HFF-Myc (cell line): ENCODE results near the gene UCP2.

Experiments used
- DNase-seq: peaks from one replicate; pipeline ENCODE4 v3.0.0-alpha.2; 2011; ENCODE audit warnings: low read depth; ENCODE audit errors: extremely low read depth
- H3K4me3 ChIP-seq: replicated peaks from 2 replicates; pipeline ENCODE4 v1.5.1; 2011; ENCODE audit warnings: low read depth, mild to moderate bottlenecking, control low read depth, low read length
- CTCF ChIP-seq: IDR thresholded peaks from 2 replicates; pipeline ENCODE4 v1.5.1; 2012; ENCODE audit warnings: mild to moderate bottlenecking, low read depth, low read length, control low read depth; ENCODE audit errors: missing control alignments

The UCP2 gene

GRCh38 chr11:74009675-74010305, 27.1 kb upstream of the UCP2 start:
- no peak overlapping the region for H3K4me3 ChIP-seq
- TF ChIP-seq CTCF = no peak
- DNase-seq = no peak

GRCh38 chr11:74009230-74009547, 26.5 kb upstream of the UCP2 start:
- DNase-seq = no peak
- H3K4me3 ChIP-seq = no peak overlapping the region
- no peak for TF ChIP-seq CTCF

- no peak for DNase-seq
- no peak within 1 kb of the TSS for H3K4me3 ChIP-seq
- no peak for TF ChIP-seq CTCF
Measured at GRCh38 chr11:74008373-74009229, 26.0 kb upstream of the UCP2 start, which contains the start of gene UCP3. TSS of gene UCP3 (minus strand) at chr11:74009085. CDS start at chr11:74007042, 2,043 bp downstream.

DNA sequence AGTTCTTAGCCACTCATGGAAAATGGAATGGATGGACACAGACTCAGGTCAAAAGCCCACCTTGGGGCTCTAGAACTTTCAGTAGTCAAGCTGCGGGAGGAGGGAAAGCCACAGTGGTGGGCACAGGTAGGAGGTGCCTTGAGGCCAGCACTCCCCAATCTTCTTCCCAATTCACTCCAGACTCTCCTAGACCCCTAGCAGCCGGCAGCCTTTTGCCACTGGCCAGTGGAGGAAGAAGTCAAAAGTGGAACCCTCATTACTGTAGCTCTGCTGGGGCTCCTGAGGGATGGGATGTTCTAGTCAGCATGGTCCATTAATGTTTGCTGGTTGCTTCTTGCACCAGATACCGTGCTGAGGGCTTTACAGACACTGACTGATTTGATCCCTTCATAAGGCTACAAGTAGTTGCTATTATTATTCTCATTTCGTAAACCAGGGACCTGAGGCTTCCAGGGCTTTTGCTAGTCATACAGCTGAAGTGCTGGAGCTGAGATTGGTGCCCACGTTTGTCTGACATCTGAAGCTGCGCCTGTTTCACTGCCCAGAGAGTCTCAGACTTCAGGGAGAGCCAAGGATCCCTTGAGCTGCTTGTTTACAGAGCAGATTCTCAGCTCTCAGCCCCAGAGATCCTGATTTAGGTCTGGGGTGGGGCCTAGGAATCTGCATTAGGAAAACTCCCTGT, 25.2 kb upstream of the UCP2 start:
- DNase-seq = no peak
- TF ChIP-seq CTCF = no peak
- no peak overlapping the region for H3K4me3 ChIP-seq

DNA sequence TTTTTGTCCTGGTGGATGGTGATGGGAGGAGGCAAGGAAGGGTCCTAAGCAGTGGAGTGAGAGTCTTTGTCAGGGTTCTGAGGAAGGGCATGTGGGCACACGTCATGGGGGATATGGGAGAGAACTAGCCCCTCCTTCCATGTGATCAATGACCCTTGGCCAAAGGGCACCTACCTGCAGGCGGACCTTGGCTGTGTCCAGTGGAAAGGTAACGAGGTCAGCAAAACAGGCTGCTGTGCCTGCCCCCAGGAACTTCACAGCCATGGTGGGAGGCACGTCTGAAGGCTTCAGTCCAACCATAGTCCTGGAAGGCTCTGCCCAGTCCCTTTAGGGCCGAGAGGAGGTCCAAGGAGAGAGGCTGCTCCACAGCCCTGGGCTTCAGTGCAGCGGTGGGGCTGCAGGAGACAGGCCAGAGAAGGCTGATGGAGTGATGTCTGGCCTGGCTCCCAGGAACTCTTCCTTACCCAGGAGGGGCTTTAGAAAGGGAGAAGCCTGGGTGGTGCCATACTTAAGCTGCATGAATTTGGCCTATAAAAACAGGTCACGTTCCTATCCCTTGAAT, 24.2 kb upstream of the UCP2 start:
- DNase-seq = no peak
- H3K4me3 ChIP-seq = no peak overlapping the region
- no peak for TF ChIP-seq CTCF

- no peak for TF ChIP-seq CTCF
- no peak overlapping the region for H3K4me3 ChIP-seq
- DNase-seq = no peak
Measured at GRCh38 chr11:74005721-74006517, 23.3 kb upstream of the UCP2 start.
